GM21825 (cell line): ENCODE measurements around the gene CPSF3.
A peak's percentile ranks its signal among the peaks of the same experiment; 100 is the strongest.

ENCODE experiments used
- ATAC-seq: cut with Tn5 transposase; IDR thresholded peaks from one replicate; pipeline ENCODE4 v1.9.1; 2021; ENCODE audit warnings: mild to moderate bottlenecking, moderate library complexity; ENCODE audit not compliant: unreplicated experiment

The CPSF3 gene

DNA sequence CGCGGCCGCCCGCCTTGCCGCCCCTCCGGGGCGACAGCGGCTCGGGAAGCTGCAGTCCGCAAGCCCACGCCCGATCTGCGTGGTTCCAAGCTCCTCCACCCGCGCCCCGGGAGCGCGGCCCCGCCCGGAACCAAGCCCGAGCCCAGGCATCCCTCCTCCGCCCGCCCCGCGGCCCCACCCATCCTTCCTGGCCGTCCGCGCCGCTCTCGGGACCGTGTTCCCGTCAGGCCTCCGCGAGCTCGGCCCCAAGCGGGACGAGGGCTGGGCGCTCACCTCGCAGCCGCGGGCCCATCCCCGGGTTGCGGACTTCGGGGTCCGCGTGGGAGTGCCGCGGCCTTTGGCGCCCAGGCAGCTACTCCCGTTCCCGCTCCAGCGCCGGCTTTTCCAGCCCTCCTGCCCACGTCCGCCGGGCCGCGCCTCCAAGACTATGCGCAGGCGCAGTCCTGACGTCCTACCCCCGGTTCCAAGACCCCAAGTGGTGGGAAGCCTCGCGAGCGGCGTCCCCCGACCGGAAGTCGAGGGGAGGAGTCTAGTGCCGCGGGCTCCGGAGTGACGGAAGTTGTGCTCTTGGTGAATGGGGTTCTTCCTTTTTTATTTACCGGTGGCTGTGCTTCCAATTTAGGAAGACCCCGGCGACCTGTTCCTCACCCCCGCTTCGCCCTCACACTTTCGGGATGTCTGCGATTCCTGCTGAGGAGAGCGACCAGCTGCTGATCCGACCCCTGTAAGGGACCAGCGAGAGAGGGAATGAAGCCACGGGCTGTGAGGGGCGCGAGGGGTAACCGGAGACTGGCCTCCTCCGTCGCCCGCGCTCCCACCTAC is at the start of gene CPSF3, which contains the start of gene ITGB1BP1:
TSS of gene CPSF3 (plus strand) at position 555 of the 822 bp plus-strand sequence. CDS start at position 675, 120 bp downstream.
TSS of gene ITGB1BP1 (minus strand) at position 429 of the 822 bp plus-strand sequence. CDS start 4,831 bp downstream, outside the sequence.
- peak; percentile 83 for ATAC-seq

DNA sequence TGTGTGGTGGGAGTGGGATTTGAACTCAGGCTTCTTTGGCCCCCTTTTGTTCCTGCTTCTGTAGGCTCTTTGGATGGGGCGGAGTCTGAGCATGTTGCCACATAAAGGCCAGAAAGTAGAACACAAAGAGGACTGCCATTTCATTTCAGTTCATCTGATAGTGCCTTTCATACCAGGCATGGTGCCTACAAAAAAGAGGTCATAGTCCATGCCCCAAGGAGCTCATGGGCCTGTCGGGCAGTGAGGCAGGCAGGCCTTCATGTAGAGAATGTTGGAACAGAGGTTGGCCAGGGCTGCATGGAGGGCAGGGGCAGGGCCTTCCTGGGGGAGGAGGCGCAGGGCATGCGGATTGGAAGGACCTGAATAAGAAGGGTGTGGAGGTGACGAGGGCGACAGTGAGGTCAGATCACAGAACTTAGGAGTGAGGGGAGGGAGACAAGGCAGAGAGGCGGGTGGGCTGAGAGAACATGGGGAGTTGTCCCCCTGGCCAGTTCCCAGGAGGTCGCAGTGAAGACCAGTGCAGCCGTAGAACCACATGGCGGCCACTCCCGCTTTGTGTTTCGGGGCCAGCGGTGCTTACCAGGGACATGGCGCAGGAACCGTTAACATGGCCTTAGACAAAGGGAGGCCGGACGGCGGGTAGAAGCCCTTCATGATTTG is 49.3 kb upstream of the CPSF3 start:
- ATAC-seq: no peak

DNA sequence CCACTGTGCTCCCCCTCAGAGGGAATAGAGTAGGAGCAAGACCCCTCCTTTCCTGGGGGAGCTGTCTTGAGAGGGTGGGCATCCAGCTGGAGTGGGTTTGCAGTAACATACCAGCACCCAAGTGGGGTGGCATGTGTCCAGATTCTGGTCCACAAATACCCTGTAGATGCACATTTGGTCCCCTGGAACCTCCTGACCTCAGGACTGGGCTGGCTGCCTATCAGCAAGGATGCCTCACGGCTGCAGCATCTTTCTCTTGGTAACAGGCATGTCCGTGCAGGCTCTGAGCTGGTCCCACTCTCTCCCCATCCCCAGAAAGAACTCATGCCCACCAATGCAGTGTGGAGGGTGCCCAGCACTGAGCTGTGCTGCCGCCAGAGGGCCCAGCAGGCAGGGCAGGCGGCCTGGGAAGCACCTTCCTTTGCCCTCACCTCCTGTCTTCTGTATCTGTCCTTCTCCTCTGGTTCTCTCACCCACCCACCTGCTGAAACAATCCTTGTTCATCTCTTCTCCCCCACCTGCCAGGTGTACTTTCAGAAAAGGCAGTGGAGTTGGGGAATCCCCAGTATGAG is 47.5 kb upstream of the CPSF3 start:
- no peak for ATAC-seq

DNA sequence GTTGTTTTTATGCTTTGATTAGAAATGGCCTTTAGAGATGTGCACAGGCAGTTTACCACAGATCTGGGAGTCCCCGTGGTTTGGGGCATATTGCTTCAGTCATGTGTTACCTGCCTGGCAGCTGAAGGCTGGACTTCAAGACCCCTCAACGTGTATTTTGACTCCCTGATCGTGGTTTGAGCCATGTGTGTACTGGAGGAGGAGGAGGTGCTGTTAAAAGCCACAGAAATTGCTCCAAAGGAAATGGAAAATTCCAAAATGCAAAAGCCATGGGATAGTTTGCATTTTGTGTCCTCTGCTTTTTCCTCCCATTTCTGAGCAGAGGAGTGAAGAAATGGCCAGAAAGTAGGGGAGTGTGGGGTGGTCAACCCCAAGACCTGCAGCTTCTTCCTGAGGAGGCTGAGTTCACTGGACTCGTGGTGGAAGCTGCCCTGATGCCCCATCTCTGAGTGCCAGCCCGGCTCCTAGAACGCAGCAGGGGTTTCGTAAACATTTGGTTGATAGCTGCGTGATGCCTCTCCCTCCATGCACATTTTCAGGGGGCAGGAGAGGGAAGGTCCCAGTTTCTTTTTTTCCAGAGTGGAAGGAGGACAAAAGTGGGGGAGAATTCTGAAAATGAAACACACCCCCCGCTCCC is 45.9 kb upstream of the CPSF3 start:
- ATAC-seq: no peak

DNA sequence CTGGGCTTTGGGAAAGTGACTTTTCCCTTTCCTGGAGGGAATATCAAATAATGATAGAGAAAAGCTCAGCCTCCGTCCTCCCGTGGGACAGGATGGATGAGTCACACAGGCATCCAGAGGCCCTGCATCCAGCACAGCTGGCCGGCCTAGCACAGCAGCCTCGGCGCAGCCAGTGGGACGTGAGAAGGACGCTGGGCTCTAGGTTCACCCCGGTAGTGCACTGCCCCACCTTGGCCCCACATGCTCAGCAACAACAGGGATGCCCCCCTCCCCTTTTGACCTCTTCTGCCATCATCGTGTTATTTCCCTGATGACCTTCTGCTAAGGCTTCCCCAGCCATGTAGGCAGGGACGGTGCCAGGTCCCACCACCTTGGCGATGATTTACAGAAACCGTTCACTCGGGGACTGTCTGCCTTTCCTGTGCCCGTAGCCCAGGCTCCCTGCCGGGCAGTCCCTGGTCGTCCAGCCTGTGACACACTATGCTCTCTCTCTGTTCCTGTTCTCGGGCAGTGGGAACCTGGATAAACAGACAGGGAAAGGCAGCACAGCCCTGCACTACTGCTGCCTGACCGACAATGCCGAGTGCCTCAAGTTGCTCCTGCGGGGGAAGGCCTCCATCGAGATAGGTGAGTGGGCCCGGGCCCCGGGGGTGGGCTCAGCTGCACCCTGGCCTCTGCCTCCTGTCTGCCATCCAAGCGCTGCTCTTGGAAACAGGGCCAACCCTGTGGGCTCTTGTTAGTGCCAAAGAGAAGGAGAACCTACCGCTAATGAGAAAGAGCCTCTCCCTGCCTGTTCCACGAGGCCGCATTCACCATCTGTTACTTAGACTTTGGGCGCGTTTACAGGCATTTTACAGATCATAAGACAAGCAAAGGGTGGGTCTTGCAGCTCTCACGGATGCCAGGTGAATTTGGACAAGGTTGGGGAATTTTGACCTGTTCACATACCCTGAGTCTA is 44.7 kb upstream of the CPSF3 start:
- ATAC-seq: no peak

DNA sequence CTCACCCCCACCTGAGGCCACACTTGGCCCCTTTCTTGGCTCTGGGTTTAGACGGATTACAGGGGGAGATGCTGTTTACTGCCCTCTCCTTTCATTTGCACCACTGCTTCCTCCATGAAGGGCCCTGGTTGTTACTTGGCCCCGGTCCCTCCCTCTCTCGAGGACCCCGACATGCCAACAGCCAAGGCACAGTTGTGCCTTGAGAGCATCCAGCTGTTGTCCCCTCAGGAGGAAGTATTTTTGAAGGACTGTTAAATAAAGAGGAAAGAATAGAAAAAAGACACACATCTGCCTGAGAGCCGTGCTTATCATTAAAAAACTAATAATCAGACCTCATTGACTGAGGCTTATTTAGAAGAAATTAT is 44.1 kb upstream of the CPSF3 start:
- ATAC-seq: no peak

DNA sequence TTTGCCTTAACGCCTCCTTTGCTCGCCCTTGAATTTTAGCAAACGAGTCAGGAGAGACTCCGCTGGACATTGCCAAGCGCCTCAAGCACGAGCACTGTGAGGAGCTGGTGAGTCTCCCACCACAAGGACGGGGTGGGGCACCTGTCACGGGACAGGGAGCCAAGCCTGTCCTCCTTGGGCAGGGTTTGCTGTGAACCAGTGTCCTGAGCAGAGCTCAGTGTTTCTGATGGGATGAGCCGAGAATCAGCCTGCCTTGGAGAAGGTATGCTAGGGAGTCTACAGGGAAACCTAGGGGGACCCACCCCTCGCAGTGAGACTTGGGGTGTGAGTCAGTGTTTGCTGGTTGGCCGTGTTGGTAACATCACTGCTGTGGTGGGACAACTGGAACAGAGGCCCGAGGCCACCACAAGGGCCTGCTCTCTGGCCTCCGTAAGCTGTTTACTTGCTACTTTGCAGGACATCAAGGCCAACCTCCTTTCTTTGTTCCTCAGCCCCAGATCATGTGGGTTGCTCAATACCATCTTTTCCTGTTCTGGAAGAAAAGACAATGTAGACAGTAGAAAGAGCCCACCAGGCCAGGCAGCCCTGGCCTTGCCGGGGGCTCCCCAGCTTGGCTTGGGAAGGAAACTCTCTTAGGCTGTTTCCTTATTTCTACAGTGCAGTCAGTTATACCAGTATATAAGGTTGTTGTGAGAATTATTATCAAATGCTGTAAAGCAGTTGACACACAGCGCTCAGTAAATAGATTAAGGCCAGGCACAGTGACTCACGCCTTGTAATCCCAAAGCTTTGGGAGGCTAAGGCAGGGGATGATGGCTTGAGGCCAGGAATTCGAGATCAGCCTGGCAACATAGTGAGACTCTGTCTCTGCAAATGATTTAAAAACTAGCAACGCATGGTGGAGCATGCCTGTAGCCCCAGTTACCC is 42.5 kb upstream of the CPSF3 start:
- no peak for ATAC-seq

DNA sequence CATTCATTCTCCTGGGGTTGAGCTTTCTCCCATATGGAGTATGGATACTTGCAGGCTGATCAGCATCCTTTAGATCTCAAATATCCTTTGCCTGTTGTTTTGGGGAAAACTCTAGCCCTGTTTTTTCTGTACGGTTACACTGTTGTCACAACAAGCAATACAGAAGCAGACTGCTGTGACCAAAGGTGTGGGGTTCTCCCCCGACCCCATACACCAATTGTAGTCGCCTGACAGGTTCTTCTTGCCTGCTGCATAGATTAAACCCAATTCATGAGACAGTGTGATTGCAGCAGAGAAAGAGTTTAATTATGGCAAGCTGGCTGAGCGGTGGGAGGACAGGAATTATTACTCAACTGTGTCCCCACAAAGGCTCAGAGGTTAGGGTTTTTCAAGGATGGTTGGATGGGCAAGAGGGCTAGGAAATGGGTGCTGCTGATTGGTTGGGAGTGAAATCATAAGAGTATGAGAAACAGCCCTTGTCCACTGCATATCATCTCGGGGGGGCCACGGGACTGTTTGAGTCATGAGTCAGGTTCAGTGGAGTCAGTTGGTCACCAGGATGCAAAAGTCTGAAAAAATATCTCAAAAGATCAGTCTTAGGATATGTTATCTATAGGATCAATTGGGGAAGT is 40.7 kb upstream of the CPSF3 start:
- ATAC-seq: no peak

DNA sequence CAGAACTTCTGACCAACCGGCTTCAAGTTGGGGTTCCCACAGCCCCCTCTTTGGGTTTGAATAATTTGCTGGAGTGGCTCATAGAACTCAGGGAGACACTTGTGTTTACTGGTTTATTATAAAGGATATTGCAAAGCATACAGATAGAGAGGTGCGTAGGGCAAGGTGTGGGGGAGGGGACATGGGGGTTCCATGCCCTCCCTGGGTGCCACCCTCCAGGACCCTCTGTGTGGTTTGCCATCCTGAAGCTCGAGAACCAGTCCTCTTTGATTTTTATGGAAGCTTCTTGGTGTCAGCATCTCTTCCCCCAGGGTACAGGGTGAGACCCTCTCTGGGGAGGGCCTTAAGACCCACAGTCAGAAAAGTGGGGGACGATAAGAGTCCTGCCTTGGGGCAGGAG is 38.9 kb upstream of the CPSF3 start:
- no peak for ATAC-seq

DNA sequence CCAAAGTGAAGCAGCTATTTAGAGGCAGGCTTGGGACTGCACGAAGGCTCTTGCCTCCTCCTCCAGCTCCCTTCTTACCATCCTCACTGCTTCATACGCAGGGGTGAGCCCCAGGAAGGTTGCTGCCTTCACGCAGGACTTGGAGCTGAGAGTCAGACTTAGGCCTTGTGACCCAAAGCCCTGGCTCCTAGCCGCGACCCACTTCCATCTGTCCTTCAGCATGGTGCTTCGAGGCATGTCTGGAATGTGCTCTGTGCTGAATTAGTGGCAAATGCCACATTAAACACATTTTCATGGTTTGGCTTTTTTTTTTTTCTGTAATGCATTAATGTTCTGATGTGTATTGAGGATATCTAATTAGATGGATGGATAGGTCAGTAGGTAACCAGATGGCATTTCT is 37.6 kb upstream of the CPSF3 start:
- no peak for ATAC-seq

DNA sequence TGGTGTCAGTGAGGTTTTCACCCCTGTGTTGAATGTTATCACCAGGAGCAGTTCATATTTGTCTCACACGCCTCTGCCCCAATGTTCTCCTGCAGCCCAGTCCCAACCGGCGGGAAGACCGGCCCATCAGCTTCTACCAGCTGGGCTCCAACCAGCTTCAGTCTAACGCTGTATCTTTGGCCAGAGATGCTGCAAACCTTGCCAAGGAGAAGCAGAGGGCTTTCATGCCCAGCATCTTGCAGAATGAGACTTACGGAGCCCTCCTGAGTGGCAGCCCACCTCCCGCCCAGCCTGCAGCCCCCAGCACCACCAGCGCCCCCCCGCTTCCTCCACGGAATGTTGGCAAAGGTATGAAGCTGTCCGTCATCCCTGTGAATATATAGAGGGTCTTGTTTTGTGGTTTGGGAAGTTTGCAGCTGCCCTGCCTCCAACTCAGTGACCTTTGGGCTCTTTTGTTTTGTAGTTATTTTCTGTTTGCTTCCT is 35.2 kb upstream of the CPSF3 start:
- no peak for ATAC-seq

DNA sequence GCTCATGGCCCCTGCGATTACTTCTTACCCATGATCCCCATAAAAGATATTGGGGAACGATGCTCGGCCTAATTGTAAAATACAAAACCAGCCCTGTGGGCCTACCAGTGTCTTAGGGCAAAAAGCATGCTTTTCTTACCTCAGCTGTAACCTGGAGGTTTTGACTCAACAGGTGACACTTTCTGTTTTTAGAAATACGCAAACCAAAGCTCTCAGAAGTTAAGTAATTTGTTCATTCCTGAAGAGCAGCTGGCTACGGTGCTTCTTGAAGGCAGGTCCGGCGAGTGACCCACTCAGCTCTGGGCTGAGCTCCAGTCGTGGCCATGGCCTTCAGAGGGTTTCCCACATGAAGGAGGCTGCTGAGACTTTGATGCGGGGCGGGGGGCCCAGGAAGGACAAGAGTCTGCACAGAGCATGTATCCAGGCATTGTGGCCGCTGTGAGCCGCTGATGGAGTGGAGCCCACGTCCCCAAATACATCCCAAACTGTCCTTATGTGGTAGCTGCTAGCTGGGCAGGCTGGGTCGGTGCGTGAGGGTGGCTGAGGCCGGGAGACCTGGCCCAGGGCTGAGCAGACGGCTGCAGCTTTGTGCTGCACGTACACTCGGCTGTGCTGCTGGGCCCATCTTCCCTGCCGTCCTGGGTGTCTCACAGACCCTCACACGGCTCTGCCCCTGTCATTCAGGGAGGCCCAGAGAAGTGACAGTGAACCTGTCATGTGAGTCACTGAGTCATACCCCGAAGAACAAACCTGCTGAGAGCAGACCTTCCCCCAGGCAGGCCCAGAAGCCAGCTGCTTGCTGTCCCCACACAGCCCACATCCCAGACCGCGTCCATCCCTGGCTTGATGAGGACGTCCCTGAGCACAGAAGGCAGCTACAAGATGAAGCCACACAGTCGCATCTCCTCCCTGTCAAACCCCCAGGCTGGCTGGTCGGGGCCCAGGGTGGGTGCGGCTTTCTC is 34.2 kb upstream of the CPSF3 start:
- ATAC-seq: no peak

DNA sequence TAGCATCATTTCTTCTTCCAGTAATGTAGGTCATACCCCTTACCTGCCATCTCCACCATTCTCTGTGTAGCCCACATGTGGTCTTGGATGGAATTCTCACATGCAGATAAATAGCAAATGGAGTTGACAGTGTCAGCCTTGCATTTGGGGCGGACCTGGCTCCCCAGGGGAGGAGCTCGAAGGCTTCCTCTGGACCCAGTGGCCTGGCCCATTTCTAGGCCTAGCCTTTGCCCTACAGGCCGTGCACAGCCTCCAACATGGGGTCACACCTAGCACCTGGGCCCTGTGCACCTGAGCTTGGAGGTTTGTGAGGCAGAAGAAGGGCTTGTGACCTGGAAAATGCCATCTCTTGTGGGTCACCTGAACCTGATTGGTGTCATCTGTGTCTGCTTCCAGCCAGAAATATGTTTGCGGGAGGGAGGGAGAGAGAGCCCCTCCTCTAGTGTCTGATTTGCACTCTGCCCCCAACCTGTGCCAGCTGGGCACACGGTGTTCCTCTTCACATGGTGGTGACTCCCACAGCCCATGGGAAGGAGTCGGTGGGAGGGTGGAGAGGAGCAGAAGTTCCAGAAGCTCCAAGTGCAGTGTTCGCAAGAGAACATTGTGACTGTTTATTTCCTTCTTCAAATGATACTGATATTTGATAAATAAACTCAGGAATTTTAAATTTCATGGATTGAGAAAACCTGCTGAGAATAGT is 33.2 kb upstream of the CPSF3 start:
- ATAC-seq: no peak

DNA sequence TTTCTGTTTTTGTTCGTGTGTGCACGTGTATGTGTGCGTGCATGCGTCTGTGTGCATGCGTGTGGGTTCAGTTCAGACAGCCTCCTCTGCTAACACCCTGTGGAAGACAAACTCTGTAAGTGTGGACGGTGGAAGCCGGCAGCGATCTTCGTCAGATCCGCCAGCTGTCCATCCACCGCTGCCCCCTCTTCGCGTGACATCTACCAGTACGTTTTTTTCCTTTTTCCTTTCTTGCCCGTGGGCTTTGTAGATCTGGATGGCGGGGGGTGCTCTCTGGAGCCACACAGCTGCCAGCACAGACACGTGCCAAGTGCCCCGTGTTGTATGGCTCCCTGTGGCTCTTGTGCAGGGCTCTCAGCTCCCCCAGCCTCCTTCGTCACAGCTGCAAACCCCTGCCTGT is 32.5 kb upstream of the CPSF3 start:
- no peak for ATAC-seq

DNA sequence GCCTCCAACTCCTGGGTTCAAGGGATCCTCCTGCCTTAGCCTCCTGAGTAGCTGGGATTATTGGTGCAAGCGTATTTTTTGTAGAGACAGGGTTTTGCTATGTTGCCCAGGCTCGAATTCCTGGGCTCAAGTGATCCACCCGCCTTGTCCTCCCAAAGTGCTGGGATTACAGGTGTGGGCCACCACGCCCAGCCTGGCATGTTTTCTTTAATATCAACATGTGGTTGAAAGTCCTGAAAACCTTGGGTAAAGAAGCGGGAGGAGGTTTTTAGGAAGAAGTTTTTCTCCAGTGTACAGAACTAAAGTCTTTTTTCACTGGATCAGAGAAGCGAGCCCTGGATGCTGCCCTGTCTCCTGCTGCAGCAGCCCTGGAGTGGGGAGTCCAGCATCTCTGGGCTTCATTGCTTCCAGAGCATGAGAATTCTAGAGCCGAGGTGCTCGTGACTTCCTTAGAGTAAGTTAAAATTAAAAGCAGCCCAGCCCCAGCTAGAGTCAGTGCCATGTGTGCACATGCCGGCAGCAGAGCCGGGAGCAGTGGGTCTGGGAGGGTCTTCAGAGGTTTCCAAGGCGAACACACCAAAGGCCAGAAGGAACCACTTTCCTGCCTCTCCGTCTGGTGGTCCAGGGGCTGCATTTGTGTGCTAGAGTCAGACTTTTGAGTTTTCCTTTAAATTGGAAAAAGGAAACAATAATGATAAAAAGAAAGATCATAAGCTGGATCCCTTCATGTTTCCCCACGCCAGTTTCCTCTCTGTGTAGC is 31.3 kb upstream of the CPSF3 start:
- ATAC-seq: no peak
